Body of pancreas (tissue), 4 donors: Measurements from ENCODE around the gene SLC35A3.

Source experiments
- CTCF ChIP-seq, 7 experiments: fragments of 450-650 bp in 4 of 7; fragments of 200-600 bp in 3 of 7; sonication (generic) in 3 of 7; IDR thresholded peaks; one replicate each; pipeline ENCODE4 v1.5.1; 2016 to 2019; ENCODE audit warnings: antibody characterized with exemption in 7 of 7
- POLR2A ChIP-seq, 3 donors: fragments of 450-650 bp; IDR thresholded peaks; one replicate each; pipeline ENCODE4 v1.6.1; 2016; ENCODE audit warnings: antibody characterized with exemption in 3 of 3, mild to moderate bottlenecking in 2 of 3

- TF ChIP-seq POLR2A (IDR thresholded peaks at IDR 0.05) (no peak), CTCF (IDR thresholded peaks at IDR 0.05) (no peak)
Measured at GRCh38 chr1:100036718-100037655, 67.2 kb downstream of the SLC35A3 start.
